NCI-H2171 treated with DMSO at 0.1 percent for 48 hours (cell line): Measurements from ENCODE around the gene PKP3.
A peak's percentile ranks its signal among the peaks of the same experiment; 100 is the strongest.

Experiments
- DNase-seq: peaks from one replicate; lab custom pipeline; 2025; lab: John Stamatoyannopoulos, UW

Gene PKP3

GRCh38 chr11:444396-445144 is 50.6 kb downstream of the PKP3 start:
- peak; percentile 54 for DNase-seq

- DNase-seq: no peak
Observed at GRCh38 chr11:445765-446588, 52.0 kb downstream of the PKP3 start.

- DNase-seq: peak; percentile 75
Observed at GRCh38 chr11:446891-447290, 52.9 kb downstream of the PKP3 start.

DNA sequence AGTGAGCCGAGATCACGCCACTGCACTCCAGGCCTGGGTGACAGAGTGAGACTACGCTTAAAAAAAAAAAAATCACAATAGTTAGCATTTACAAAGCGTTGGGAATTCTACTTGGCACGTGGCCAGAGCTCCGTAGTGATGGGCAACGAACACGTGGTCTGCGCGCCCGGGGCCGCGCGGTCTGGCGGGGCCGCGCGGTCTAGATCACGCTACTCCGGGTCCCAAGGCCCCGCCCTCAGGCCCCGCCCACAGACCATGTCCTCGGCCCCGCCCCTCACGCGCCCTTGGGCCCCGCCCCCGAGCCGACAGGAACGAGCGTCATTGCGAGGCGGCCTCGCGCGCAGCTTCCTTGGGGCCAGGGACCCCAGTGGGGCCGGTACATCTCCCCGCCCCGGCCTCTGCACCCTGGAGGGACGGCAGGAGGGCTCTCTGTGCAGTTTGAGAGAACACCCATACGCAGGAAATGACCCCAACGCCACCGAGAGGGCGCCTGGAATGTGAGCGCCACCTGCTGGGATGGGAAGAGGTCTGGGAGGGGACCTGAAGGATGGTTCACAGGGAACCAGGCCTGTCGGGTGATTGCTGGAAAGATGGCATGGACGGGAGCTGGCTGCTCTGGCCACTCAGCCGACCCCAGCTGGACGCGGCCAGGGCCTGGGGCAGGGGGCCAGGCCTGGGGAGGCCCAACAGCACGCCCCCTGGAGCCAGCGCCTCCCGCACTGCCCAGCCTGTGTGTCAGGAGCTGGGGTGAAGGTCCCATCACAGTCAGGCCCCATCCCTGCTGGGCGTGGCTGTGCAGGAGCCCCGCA is 54.1 kb downstream of the PKP3 start:
- peak; percentile 85 for DNase-seq

- peak; percentile 81 for DNase-seq
Observed at GRCh38 chr11:449889-450808, 56.1 kb downstream of the PKP3 start, which contains the start of gene PTDSS2. Gene PTDSS2 (plus strand): TSS chr11:450279. CDS start chr11:450456, 177 bp downstream.

GRCh38 chr11:450809-451451 is 56.9 kb downstream of the PKP3 start:
- peak; percentile 46 for DNase-seq

DNA sequence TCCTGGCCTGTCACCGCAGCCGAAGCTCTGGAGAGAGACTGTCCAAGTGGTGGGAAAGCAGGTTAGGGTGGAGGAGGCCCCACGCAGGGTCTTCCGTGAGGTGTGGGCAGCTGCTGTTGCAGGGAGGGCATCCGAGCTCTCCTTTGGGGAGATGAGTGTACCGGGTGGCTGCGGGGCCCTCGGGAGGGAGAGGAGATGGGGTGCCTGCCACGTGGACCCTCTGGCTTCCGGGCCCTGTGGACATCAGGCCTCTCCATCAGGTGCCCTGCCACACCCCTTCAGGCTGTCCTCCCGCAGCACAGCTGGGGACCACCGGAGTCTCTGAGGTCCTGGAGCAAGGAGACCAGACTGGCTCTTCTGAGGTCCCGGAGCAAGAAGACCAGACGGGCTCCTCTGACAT is 57.7 kb downstream of the PKP3 start:
- no peak for DNase-seq

- no peak for DNase-seq
Observed at GRCh38 chr11:452203-452744, 58.3 kb downstream of the PKP3 start.

DNA sequence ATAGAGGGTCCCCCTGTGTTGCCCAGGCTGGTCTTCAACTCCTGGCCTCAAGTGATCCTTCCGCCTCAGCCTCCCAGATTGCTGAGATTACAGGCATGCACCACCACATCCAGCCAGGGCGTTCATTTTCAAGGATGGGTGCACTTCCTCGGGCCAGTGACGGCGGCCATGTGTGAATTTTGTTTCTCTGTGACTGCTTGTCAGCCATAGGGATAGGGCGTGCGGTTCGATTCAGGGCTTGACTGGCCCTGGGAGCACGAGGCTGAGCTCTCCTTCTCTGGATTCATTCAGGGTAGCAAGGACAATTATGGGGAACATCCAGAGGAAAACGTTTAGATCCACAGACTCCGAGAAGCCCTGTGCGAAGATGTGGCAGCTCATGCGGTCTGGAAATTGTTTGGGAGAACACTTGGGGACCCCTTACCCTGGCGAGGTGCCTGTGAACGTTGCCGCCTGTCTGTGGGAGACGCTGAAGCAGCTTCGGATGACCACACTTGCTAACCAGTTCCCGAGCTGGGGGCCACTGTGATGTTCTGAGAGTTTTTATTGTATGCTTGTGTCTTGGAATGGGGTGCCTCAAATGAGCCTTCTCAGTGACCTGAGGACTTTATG is 59.0 kb downstream of the PKP3 start:
- no peak for DNase-seq

GRCh38 chr11:453564-453963 is 59.6 kb downstream of the PKP3 start:
- DNase-seq: no peak

GRCh38 chr11:454043-454442 is 60.0 kb downstream of the PKP3 start:
- no peak for DNase-seq
